WERI-Rb-1 (cell line): ENCODE measurements around the gene PEAK1.
"Not testable (repeated sequence)": the region's sequence is repeated elsewhere in the genome, so short reads cannot be mapped to it uniquely, and the experiment has no call there.

Experiments used
- DNase-seq: peaks from one replicate; pipeline ENCODE4 v3.0.0-alpha.2; 2020
- H3K27ac ChIP-seq: fragments of 250-450 bp; sonication (Bioruptor Pico); 2 replicates; pipeline ENCODE4 v1.5.1; 2020; ENCODE audit warnings: mild to moderate bottlenecking, moderate library complexity
- H3K27me3 ChIP-seq: fragments of 250-450 bp; sonication (Bioruptor Pico); 2 replicates; pipeline ENCODE4 v1.5.1; 2021; ENCODE audit warnings: mild to moderate bottlenecking, low read depth, moderate library complexity; ENCODE audit not compliant: insufficient read depth, severe bottlenecking
- H3K36me3 ChIP-seq: fragments of 250-450 bp; sonication (Bioruptor Pico); 2 replicates; pipeline ENCODE4 v1.5.1; 2020; ENCODE audit warnings: mild to moderate bottlenecking, moderate library complexity
- H3K4me3 ChIP-seq: 2 replicates; pipeline ENCODE4 v1.5.1; 2011; ENCODE audit warnings: low read depth, mild to moderate bottlenecking, control low read depth, low read length
- H3K9me3 ChIP-seq: fragments of 250-450 bp; sonication (Bioruptor Pico); 2 replicates; pipeline ENCODE4 v1.5.1; 2021; ENCODE audit warnings: mild to moderate bottlenecking, moderate library complexity; ENCODE audit not compliant: severe bottlenecking
- TF ChIP-seq, protein P1 (sequence below): IDR thresholded peaks from 2 replicates; pipeline ENCODE4 v1.5.1; 2011; ENCODE audit warnings: low read depth, mild to moderate bottlenecking, control low read depth, inconsistent platforms, low read length

The PEAK1 gene

DNA sequence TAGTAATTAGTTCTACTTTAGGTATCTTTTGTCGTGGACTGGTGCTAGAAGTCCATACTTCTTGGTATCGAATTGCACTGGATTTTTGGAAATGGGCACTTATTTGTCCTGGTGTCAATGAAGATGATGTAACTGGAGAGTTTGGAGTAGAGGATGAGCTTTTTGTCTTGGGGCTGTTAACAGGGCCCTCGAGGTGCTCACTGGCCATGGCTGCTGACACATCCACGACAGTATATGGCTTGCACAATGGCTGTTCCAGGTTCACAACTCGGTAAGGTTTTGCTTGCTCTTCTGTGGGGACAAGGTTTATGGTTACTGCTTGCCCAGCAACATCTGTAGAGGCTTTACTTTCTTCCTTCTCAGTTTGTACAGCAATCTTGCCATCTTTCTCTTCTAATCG lies 239.6 kb downstream of the PEAK1 start:
- DNase-seq, result no peak
- TF ChIP-seq, protein P1, sequence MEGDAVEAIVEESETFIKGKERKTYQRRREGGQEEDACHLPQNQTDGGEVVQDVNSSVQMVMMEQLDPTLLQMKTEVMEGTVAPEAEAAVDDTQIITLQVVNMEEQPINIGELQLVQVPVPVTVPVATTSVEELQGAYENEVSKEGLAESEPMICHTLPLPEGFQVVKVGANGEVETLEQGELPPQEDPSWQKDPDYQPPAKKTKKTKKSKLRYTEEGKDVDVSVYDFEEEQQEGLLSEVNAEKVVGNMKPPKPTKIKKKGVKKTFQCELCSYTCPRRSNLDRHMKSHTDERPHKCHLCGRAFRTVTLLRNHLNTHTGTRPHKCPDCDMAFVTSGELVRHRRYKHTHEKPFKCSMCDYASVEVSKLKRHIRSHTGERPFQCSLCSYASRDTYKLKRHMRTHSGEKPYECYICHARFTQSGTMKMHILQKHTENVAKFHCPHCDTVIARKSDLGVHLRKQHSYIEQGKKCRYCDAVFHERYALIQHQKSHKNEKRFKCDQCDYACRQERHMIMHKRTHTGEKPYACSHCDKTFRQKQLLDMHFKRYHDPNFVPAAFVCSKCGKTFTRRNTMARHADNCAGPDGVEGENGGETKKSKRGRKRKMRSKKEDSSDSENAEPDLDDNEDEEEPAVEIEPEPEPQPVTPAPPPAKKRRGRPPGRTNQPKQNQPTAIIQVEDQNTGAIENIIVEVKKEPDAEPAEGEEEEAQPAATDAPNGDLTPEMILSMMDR, result no peak
- H3K9me3 ChIP-seq, result no peaks in the 10 kb centered on the region
- no peaks in the 10 kb centered on the region for H3K27me3 ChIP-seq
- H3K27ac ChIP-seq, result no peak overlapping the region
- H3K4me3 ChIP-seq, result no peak overlapping the region
- H3K36me3 ChIP-seq, result no peaks in the 10 kb centered on the region

DNA sequence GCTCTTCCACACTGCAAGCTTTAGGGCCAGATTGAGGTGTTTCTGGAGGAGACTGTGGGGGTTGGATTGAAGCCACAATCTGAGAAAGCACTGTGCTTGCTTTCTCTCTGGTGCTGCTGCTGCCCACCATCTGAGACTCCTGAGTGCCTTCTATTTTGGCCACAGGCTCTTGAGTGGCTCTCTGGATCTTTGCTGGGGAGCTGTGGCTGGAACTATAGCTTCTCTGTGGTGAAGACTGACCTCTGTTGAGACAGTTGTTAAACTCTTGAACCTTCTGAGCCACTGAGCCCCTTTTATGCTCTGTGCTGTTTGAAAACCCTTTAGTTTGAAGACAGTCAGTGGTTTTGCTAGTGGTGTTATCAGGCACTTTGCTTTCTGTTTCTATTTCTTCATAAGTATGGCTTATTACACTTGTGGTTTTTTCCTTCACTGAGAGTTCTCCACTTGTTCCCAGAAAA lies 240.3 kb downstream of the PEAK1 start:
- TF ChIP-seq, protein P1, result no peak
- no peak overlapping the region for H3K4me3 ChIP-seq
- no peaks in the 10 kb centered on the region for H3K27me3 ChIP-seq
- H3K36me3 ChIP-seq, result no peaks in the 10 kb centered on the region
- no peak overlapping the region for H3K27ac ChIP-seq
- peaks cover under 1% of the 10 kb centered on the region for H3K9me3 ChIP-seq
- DNase-seq, result no peak

DNA sequence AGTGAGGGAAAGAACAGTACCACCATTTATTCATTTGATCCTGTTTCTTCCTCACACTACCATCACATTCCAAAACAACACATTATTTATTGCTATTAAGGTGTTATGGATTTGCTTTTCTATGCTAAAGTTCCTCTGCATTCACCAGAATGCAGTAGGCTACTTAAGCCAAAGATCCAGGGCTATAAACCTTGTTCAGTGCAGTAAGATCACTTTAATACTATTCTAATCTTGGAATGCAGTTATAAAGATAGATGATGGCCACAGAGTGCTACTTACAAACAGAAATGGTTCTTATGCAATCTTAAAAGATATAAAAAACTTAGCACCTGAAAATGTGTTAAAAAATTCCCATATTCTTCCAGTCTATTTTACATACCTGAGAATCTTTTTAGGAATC lies 241.5 kb downstream of the PEAK1 start:
- H3K27ac ChIP-seq, result no peak overlapping the region
- DNase-seq, result no peak
- TF ChIP-seq, protein P1, result no peak
- H3K27me3 ChIP-seq, result no peaks in the 10 kb centered on the region
- H3K9me3 ChIP-seq, result peaks cover 2% of the 10 kb centered on the region
- no peak overlapping the region for H3K4me3 ChIP-seq
- no peaks in the 10 kb centered on the region for H3K36me3 ChIP-seq

DNA sequence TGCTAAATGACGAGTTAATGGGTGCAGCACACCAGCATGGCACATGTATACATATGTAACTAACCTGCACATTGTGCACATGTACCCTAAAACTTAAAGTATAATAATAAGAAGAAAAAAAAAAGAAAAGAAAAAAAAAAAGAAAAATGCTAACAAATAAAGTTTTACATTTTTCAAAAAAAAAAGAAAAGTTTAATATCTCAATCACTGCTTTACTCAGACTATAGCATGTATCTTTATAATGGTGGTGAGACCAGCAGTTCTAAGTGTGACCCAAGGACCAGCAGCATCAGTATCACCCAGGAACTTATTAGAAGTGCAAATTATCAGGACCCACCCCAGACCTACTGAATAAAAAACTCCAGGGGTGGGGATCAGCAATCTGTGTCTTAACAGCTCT lies 243.8 kb downstream of the PEAK1 start:
- DNase-seq, H3K36me3 ChIP-seq, H3K27ac ChIP-seq, H3K27me3 ChIP-seq, H3K4me3 ChIP-seq, H3K9me3 ChIP-seq: not testable (repeated sequence)

DNA sequence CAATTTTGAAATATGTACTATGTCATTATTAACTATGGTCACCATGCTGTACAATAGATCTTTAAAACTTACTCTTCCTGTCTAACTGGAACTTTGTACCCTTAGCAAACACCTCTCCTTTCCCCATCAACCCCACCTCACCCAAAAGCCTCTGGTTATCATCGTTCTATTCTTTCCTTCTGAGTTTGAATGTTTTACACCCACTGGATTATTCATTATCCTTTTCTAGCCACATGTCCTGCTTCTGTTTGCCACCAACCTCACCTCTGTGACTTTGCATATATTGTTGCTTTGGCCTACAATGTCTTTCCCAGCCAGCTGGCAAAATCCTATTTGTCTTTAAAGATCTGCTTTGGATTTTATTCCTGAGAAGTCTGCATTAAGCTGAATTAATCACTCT lies 246.4 kb downstream of the PEAK1 start:
- peak; percentile 53 for DNase-seq
- no peaks in the 10 kb centered on the region for H3K36me3 ChIP-seq
- H3K27me3 ChIP-seq, result no peaks in the 10 kb centered on the region
- peak overlapping the region; percentile 40 for H3K27ac ChIP-seq
- H3K9me3 ChIP-seq, result peaks cover 2% of the 10 kb centered on the region
- TF ChIP-seq, protein P1, result no peak
- H3K4me3 ChIP-seq, result no peak overlapping the region

DNA sequence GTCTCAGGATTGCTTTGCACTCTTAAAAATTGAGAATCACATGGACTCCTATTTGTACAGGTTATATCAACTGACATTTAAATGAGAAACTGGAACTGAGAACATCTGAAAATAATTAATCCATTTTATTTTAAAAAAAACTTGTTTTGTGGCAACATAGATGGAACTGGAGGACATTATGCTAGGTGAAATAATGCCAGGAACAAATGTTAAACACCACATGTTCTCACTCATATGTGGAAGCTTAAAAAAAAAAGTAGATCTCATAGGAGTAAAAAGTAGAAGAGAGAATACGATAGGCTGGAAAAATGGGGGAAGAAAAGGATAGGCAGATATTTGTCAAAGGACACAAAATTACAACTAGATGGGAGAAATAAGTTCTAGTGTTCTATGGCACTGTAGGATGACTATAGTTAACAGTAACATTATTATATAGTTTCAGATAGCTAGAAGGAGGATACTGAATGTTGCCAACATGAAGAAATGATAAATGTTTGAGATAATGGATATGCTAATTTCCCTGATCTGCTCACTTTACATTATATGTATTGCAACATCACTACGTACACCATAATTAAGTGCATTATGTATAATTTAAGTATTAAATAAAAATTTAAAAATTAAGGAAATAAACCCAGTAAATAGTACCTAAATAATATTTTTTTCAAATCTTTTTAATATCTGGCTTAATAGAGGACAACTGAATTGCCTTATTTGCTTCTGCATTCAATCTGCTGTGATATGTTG lies 248.5 kb downstream of the PEAK1 start:
- no peaks in the 10 kb centered on the region for H3K27me3 ChIP-seq
- H3K4me3 ChIP-seq, result no peak overlapping the region
- DNase-seq, result no peak
- TF ChIP-seq, protein P1, result no peak
- H3K36me3 ChIP-seq, result no peaks in the 10 kb centered on the region
- H3K9me3 ChIP-seq, result peaks cover 2% of the 10 kb centered on the region
- H3K27ac ChIP-seq, result no peak overlapping the region
